ENCODE data around the gene RLN3.

The RLN3 gene

DNA sequence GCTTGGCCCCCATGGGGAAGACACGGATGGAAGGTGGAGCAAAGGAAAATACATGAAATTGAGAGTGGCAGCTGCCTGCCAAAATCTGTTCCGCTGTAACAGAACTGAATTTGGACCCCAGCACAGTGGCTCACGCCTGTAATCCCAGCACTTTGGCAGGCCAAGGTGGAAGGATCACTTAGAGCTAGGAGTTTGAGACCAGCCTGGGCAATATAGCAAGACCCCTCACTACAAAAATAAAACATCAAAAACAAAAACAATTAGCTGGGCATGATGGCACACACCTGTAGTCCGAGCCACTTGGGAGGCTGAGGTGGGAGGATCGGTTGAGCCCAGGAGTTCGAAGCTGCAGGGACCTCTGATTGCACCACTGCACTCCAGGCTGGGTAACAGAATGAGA, 24.5 kb downstream of the RLN3 start:
- no peak overlapping the region for H3K27ac ChIP-seq
- TF ChIP-seq, protein P1, sequence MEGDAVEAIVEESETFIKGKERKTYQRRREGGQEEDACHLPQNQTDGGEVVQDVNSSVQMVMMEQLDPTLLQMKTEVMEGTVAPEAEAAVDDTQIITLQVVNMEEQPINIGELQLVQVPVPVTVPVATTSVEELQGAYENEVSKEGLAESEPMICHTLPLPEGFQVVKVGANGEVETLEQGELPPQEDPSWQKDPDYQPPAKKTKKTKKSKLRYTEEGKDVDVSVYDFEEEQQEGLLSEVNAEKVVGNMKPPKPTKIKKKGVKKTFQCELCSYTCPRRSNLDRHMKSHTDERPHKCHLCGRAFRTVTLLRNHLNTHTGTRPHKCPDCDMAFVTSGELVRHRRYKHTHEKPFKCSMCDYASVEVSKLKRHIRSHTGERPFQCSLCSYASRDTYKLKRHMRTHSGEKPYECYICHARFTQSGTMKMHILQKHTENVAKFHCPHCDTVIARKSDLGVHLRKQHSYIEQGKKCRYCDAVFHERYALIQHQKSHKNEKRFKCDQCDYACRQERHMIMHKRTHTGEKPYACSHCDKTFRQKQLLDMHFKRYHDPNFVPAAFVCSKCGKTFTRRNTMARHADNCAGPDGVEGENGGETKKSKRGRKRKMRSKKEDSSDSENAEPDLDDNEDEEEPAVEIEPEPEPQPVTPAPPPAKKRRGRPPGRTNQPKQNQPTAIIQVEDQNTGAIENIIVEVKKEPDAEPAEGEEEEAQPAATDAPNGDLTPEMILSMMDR (IDR thresholded peaks at IDR 0.05) = no peak
- H3K4me3 ChIP-seq = no peak overlapping the region
- DNase-seq (ENCODE audit: low spot score) = no peak

GRCh38 chr19:14053032-14053431, 25.1 kb downstream of the RLN3 start:
- H3K27ac ChIP-seq = no peak overlapping the region
- TF ChIP-seq, protein P1 (IDR thresholded peaks at IDR 0.05) = no peak
- no peak overlapping the region for H3K4me3 ChIP-seq
- DNase-seq (ENCODE audit: low spot score) = no peak

GRCh38 chr19:14053500-14053899, 25.6 kb downstream of the RLN3 start:
- Histone ChIP-seq H3K27ac (no peak overlapping the region), H3K4me3 (no peak overlapping the region)
- TF ChIP-seq, protein P1 (IDR thresholded peaks at IDR 0.05) = no peak
- no peak for DNase-seq (ENCODE audit: low spot score)

GRCh38 chr19:14054099-14054498, 26.2 kb downstream of the RLN3 start:
- TF ChIP-seq, protein P1 (IDR thresholded peaks at IDR 0.05) = no peak
- no peak overlapping the region for H3K4me3 ChIP-seq
- DNase-seq (ENCODE audit: low spot score) = no peak
- no peak overlapping the region for H3K27ac ChIP-seq

DNA sequence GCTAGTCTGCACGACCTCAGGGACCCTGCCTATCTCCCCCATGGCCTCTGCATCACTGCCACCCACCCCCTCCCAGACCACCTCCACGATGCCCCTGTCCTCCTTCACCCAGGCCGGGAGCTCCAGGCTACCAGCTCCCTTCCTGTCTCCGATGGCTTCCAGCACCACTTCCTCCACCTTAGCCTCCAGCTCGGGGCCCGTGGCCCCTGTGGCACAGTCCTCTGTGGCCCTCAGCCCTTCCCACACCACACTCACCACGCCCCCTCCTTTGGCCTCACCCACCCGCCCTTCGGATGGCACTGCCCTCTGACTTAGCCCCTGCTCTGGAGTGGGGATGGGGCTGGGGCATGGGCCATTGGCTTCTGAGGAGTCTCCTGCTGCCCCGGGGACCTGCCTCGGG, 26.8 kb downstream of the RLN3 start:
- no peak overlapping the region for H3K4me3 ChIP-seq
- TF ChIP-seq, protein P1 (IDR thresholded peaks at IDR 0.05) = no peak
- no peak overlapping the region for H3K27ac ChIP-seq
- no peak for DNase-seq (ENCODE audit: low spot score)

DNA sequence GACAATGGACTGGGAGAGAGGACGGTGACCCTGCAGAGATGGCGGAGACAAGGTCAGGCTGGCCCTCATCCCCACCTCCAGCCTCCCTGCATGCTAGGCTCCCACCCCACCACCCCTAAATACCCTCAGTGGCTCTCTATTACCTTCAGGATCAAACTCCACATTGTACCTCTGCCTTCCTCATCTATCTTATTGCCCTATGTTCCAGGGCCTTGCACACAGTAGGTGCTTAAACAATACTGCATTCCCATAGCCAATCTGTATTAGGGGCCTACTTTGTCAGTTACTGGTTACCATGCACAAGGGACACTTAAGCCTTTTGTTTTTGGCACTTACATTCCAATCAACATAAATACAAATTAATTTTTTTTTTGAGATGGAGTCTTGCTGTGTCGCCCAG, 27.4 kb downstream of the RLN3 start:
- Histone ChIP-seq H3K4me3 (no peak overlapping the region), H3K27ac (no peak overlapping the region)
- TF ChIP-seq, protein P1 (IDR thresholded peaks at IDR 0.05) = no peak
- DNase-seq (ENCODE audit: low spot score) = no peak

DNA sequence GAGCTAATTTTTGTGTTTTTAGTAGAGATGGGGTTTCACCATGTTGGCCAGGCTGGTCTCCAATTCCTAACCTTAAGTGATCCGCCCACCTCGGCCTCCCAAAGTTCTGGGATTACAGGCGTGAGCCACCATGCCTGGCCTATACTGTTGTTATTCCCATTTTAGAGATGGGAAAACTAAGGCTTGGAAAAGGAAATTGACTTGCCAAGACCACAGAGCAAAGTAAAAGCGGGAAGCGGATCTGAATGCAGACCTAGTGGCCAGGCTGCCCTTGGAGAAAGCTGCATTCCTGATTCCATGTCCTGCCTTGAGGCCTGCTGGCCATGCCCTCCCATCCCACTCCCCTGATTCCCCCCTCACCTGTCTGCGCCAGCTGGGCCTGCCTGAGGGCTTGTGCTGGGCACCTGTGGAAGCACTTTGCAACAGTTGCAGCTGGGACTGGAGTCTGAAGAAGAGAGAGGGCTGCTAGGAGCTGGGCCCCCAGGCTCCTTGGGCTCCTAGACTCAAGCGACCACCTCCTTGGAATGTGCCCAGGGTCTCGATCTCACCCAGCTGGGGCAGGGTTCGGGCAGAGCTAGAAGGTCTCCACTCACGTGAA, 28.2 kb downstream of the RLN3 start:
- Histone ChIP-seq H3K27ac (no peak overlapping the region), H3K4me3 (no peak overlapping the region)
- TF ChIP-seq, protein P1 (IDR thresholded peaks at IDR 0.05) = no peak
- no peak for DNase-seq (ENCODE audit: low spot score)
